ENCODE data around the gene ZNF804A.

DNA sequence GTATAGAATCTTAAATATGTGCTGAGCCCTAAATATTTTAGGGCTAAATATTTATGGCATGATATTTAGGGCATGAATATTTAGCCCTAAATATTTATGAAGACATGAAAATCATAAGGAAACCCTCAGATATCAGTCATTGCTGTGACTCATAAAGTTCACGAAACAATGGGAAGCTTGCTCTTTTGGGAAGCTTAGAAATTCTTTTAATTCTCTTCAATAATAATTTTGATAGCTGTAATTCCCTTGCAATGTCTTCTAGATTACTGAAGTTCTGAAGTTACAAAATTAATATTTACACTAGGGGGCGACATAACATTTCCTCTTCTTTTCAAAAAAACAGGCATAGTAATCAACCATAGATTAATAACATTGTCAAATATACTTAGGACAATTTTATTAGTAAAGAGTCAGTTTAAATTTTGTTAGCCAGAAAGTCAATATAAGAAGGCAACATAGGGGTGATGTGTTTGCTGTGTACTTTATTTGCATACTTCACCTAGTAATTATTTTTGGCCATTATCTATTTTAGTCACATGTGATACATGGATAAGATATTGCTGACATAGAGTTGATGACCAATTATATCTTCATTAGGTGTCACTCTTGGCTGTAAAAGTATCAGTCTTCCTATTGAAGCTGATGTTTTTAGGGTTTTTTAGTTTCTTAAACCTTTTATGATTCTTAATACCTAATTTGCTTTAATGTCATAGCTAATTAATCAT is 13.2 kb downstream of the ZNF804A start:
- TF ChIP-seq EP300 (IDR thresholded peaks at IDR 0.05) (no peak), POLR2A (IDR thresholded peaks at IDR 0.05) (no peak)
- TF ChIP-seq, protein P1, sequence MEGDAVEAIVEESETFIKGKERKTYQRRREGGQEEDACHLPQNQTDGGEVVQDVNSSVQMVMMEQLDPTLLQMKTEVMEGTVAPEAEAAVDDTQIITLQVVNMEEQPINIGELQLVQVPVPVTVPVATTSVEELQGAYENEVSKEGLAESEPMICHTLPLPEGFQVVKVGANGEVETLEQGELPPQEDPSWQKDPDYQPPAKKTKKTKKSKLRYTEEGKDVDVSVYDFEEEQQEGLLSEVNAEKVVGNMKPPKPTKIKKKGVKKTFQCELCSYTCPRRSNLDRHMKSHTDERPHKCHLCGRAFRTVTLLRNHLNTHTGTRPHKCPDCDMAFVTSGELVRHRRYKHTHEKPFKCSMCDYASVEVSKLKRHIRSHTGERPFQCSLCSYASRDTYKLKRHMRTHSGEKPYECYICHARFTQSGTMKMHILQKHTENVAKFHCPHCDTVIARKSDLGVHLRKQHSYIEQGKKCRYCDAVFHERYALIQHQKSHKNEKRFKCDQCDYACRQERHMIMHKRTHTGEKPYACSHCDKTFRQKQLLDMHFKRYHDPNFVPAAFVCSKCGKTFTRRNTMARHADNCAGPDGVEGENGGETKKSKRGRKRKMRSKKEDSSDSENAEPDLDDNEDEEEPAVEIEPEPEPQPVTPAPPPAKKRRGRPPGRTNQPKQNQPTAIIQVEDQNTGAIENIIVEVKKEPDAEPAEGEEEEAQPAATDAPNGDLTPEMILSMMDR (IDR thresholded peaks at IDR 0.05), result peak in 2 of 6 experiments; percentile 19 to 31
